Stomach (tissue), 4 donors: Measurements from ENCODE around the gene CRTC3.

Experiments used
- CTCF ChIP-seq, 7 experiments: fragments of 450-650 bp in 4 of 7; fragments of 200-600 bp in 3 of 7; sonication (generic) in 3 of 7; IDR thresholded peaks; one replicate each; pipeline ENCODE4 v1.5.1; 2016 to 2019; ENCODE audit warnings: antibody characterized with exemption in 7 of 7, control low read depth in 2 of 7, mild to moderate bottlenecking in 1 of 7
- EP300 ChIP-seq: sonication (generic); formaldehyde crosslinking; IDR thresholded peaks from one replicate; pipeline ENCODE4 v1.6.1; 2017; ENCODE audit warnings: antibody characterized with exemption
- POLR2A ChIP-seq, 4 donors: fragments of 450-650 bp; IDR thresholded peaks; one replicate each; pipeline ENCODE4 v1.6.1; 2016; ENCODE audit warnings: antibody characterized with exemption in 4 of 4, control low read depth in 2 of 4, mild to moderate bottlenecking in 1 of 4, moderate library complexity in 1 of 4
- POLR2AphosphoS5 ChIP-seq, 3 donors: sonication (generic); formaldehyde crosslinking; IDR thresholded peaks; one replicate each; pipeline ENCODE4 v1.6.1; 2016; ENCODE audit warnings: antibody characterized with exemption in 3 of 3

- no peak for TF ChIP-seq POLR2A (IDR thresholded peaks at IDR 0.05)
- TF ChIP-seq CTCF (IDR thresholded peaks at IDR 0.05), result no peak
- no peak for TF ChIP-seq POLR2AphosphoS5 (IDR thresholded peaks at IDR 0.05)
- TF ChIP-seq EP300, result no peak
Observed at GRCh38 chr15:90501898-90502297, 27.8 kb upstream of the CRTC3 start.
